Neural cell (in vitro differentiated cells): ENCODE results near the gene DHX15. TPM values are rescaled to one million over a fixed set of nuclear protein-coding genes. Genes with fewer than 3 reads are reported as not detected.

Experiments
- H2AFZ ChIP-seq: fragments of 200-600, 300-800 bp; sonication (generic), shearing (Covaris generic); 2 replicates; pipeline ENCODE4 v1.6.0; 2014; ENCODE audit warnings: low read depth, mild to moderate bottlenecking, antibody characterized with exemption, low read length, moderate library complexity
- H3F3A ChIP-seq: fragments of 200-600 bp; shearing (Covaris generic); 2 replicates; pipeline ENCODE4 v1.6.1; 2016; ENCODE audit warnings: mild to moderate bottlenecking, moderate library complexity, mixed read lengths, antibody characterized with exemption, low read length; ENCODE audit not compliant: insufficient read depth, poor library complexity, severe bottlenecking
- H3K27ac ChIP-seq: fragments of 200-600, 300-800 bp; sonication (generic), shearing (Covaris generic); 2 replicates; pipeline ENCODE4 v1.5.1; 2014; ENCODE audit warnings: mild to moderate bottlenecking, low read length, moderate library complexity
- H3K27me3 ChIP-seq: fragments of 300-800, 200-600 bp; sonication (generic), shearing (Covaris generic); 2 replicates; pipeline ENCODE4 v1.6.0; 2014; ENCODE audit warnings: mild to moderate bottlenecking, low read depth, low read length, moderate library complexity; ENCODE audit not compliant: insufficient read depth
- H3K36me3 ChIP-seq: fragments of 300-800, 200-600 bp; sonication (generic), shearing (Covaris generic); 2 replicates; pipeline ENCODE4 v1.5.1; 2014; ENCODE audit warnings: mild to moderate bottlenecking, antibody characterized with exemption, low read length, moderate library complexity; ENCODE audit not compliant: insufficient read depth
- H3K4me2 ChIP-seq: fragments of 300-800, 200-600 bp; sonication (generic), shearing (Covaris generic); 2 replicates; pipeline ENCODE4 v1.6.0; 2014; ENCODE audit warnings: mild to moderate bottlenecking, low read length
- H3K4me3 ChIP-seq: fragments of 300-800, 200-600 bp; sonication (generic), shearing (Covaris generic); 2 replicates; pipeline ENCODE4 v1.5.1; 2014; ENCODE audit warnings: mild to moderate bottlenecking, low read length, moderate library complexity
- H3K79me2 ChIP-seq: fragments of 200-600 bp; shearing (Covaris generic); replicated peaks from 2 replicates; pipeline ENCODE4 v1.6.0; 2014; ENCODE audit warnings: mild to moderate bottlenecking, low read length, moderate library complexity; ENCODE audit not compliant: insufficient read depth
- H3K9ac ChIP-seq: fragments of 300-800, 200-600 bp; sonication (generic), shearing (Covaris generic); 2 replicates; pipeline ENCODE4 v1.6.1; 2016; ENCODE audit warnings: mild to moderate bottlenecking, low read length, mixed read lengths
- H3K9me2 ChIP-seq: fragments of 200-600 bp; shearing (Covaris generic); 2 replicates; pipeline ENCODE4 v1.6.1; 2016; ENCODE audit warnings: mild to moderate bottlenecking, low read length, mixed read lengths; ENCODE audit not compliant: insufficient read depth
- H3K9me3 ChIP-seq: fragments of 200-600, 300-800 bp; sonication (generic), shearing (Covaris generic); 2 replicates; pipeline ENCODE4 v1.6.1; 2016; ENCODE audit warnings: mild to moderate bottlenecking, mixed run types, low read length, moderate library complexity, mixed read lengths
- H4K20me1 ChIP-seq: fragments of 200-600 bp; shearing (Covaris generic); 2 replicates; pipeline ENCODE4 v1.6.1; 2016; ENCODE audit warnings: mild to moderate bottlenecking, mixed run types; ENCODE audit not compliant: insufficient read depth
- CTCF ChIP-seq: fragments of 450-650 bp; IDR thresholded peaks from 2 replicates; pipeline ENCODE4 v1.5.1; 2014; ENCODE audit warnings: antibody characterized with exemption, mild to moderate bottlenecking, moderate library complexity; ENCODE audit not compliant: poor library complexity, severe bottlenecking
- EP300 ChIP-seq: fragments of 450-650 bp; conservative IDR thresholded peaks from 2 replicates; pipeline ENCODE4 v1.6.1; 2014; ENCODE audit warnings: antibody characterized with exemption, mild to moderate bottlenecking, moderate library complexity; ENCODE audit not compliant: poor library complexity, severe bottlenecking
- EZH2 ChIP-seq: fragments of 200-600, 300-800 bp; shearing (Covaris generic), sonication (generic); IDR thresholded peaks from 2 replicates; pipeline ENCODE4 v1.6.1; 2014; ENCODE audit warnings: antibody characterized with exemption, low read length, borderline replicate concordance, mild to moderate bottlenecking; ENCODE audit not compliant: insufficient read depth, poor library complexity, severe bottlenecking
- MXI1 ChIP-seq: fragments of 450-650 bp; conservative IDR thresholded peaks from 2 replicates; pipeline ENCODE4 v1.6.1; 2014; ENCODE audit warnings: antibody characterized with exemption, mild to moderate bottlenecking; ENCODE audit not compliant: poor library complexity, severe bottlenecking
- POLR2AphosphoS5 ChIP-seq: IDR thresholded peaks from 2 replicates; pipeline ENCODE4 v1.6.1; 2012
- RAD21 ChIP-seq: fragments of 450-650 bp; conservative IDR thresholded peaks from 2 replicates; pipeline ENCODE4 v1.6.1; 2014; ENCODE audit warnings: antibody characterized with exemption, mild to moderate bottlenecking, moderate library complexity
- REST ChIP-seq: IDR thresholded peaks from 2 replicates; pipeline ENCODE4 v1.6.1; 2012; ENCODE audit warnings: borderline replicate concordance
- SMC3 ChIP-seq: fragments of 450-650 bp; conservative IDR thresholded peaks from 2 replicates; pipeline ENCODE4 v1.6.1; 2014; ENCODE audit warnings: antibody characterized with exemption, mild to moderate bottlenecking, moderate library complexity; ENCODE audit not compliant: poor library complexity
- TAF1 ChIP-seq: IDR thresholded peaks from 2 replicates; pipeline ENCODE4 v1.6.1; 2012; ENCODE audit warnings: low read depth
- polyA plus RNA-seq: library from polyadenylated mRNA; depleted of rRNA; stranded (reverse); fragments of >200 nt; gene quantifications from 2 replicates; pipeline ENCODE4 v1.2.3, GENCODE V29; 2014

Gene DHX15
- polyA plus RNA-seq, 1 donor from 2014 or later = 368 TPM

- H3K27me3 ChIP-seq = no peaks in the 10 kb centered on the region
- H3K36me3 ChIP-seq = no peaks in the 10 kb centered on the region
- no peak overlapping the region for H3K9ac ChIP-seq
- no peaks in the 10 kb centered on the region for H3K9me3 ChIP-seq
- H2AFZ ChIP-seq = no peak overlapping the region
- no peaks in the 10 kb centered on the region for H4K20me1 ChIP-seq
- no peak overlapping the region for H3K4me2 ChIP-seq
- no peak overlapping the region for H3K4me3 ChIP-seq
- H3F3A ChIP-seq = no peaks in the 10 kb centered on the region
- H3K9me2 ChIP-seq = no peaks in the 10 kb centered on the region
- peaks cover 19% of the 10 kb centered on the region for H3K79me2 ChIP-seq
- TF ChIP-seq SMC3 (no peak), EZH2 (no peak), RAD21 (no peak), TAF1 (no peak), CTCF (no peak), REST (no peak), MXI1 (no peak), POLR2AphosphoS5 (no peak), EP300 (no peak)
- H3K27ac ChIP-seq = no peak overlapping the region
Measured at GRCh38 chr4:24535399-24535798, 49.0 kb downstream of the DHX15 start.

GRCh38 chr4:24533364-24533763, 51.0 kb downstream of the DHX15 start:
- peaks cover 15% of the 10 kb centered on the region for H3K79me2 ChIP-seq
- TF ChIP-seq CTCF (no peak), RAD21 (no peak), TAF1 (no peak), POLR2AphosphoS5 (no peak), SMC3 (no peak), REST (no peak), EP300 (no peak), EZH2 (no peak), MXI1 (no peak)
- H3K27me3 ChIP-seq = no peaks in the 10 kb centered on the region
- H4K20me1 ChIP-seq = no peaks in the 10 kb centered on the region
- H3K9me3 ChIP-seq = no peaks in the 10 kb centered on the region
- no peak overlapping the region for H3K27ac ChIP-seq
- H3F3A ChIP-seq = no peaks in the 10 kb centered on the region
- H3K9ac ChIP-seq = no peak overlapping the region
- H3K36me3 ChIP-seq = peaks cover 3% of the 10 kb centered on the region
- H2AFZ ChIP-seq = no peak overlapping the region
- no peak overlapping the region for H3K4me3 ChIP-seq
- H3K4me2 ChIP-seq = no peak overlapping the region
- no peaks in the 10 kb centered on the region for H3K9me2 ChIP-seq
